ENCODE data around the gene PRSS56.

The PRSS56 gene

DNA sequence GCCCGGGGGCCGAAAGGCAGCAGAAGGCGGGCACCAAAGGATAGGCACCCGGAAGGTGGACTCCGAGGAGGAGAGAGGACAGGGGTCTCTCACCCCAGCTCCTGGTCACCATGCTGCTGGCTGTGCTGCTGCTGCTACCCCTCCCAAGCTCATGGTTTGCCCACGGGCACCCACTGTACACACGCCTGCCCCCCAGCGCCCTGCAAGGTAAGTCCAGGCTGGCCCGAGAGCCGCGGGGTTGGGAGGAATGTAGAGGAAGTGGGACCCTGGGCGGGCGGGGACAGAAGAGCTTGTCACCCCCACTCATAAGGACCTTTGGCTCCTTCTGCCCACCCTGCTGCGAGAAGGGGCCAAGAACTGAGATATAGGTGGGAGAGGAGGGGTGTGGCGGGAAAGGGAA lies 301 bp downstream of the PRSS56 start:
- no peak overlapping the region for H3K27ac ChIP-seq
- no peak for DNase-seq (ENCODE audit: low spot score)
- ChIA-PET CTCF (interaction anchor here (0.6 to 2.4 kb wide), 4 partner anchors 10 to 134 kb away, joined by 3 to 9 read pairs (median 4); no protein-coding TSS in a partner anchor), POLR2A (ENCODE audit: low non-redundant PET) (no interaction called here)
- TF ChIP-seq CTCF (conservative IDR thresholded peaks at IDR 0.05; ENCODE audit: low read depth): no peak

GRCh38 chr2:232521098-232521497 lies 910 bp downstream of the PRSS56 start:
- no peak for TF ChIP-seq CTCF (conservative IDR thresholded peaks at IDR 0.05; ENCODE audit: low read depth)
- no peak overlapping the region for H3K27ac ChIP-seq
- POLR2A ChIA-PET (ENCODE audit: low non-redundant PET): no interaction called here
- CTCF ChIA-PET: interaction anchor here (0.6 to 3.2 kb wide), 5 partner anchors 9 to 133 kb away, joined by 3 to 24 read pairs (median 9); no protein-coding TSS in a partner anchor
- DNase-seq (ENCODE audit: low spot score): no peak

GRCh38 chr2:232521959-232522622 lies 1.9 kb downstream of the PRSS56 start:
- peak; percentile 71 for DNase-seq (ENCODE audit: low spot score)
- CTCF ChIA-PET: interaction anchor here (0.5 to 3.2 kb wide), 9 partner anchors 10 to 186 kb away, joined by 3 to 24 read pairs (median 6); partner anchors contain the start of genes CHRNG, EIF4E2 and TIGD1
- TF ChIP-seq CTCF (conservative IDR thresholded peaks at IDR 0.05; ENCODE audit: low read depth): peak; percentile 91
- POLR2A ChIA-PET (ENCODE audit: low non-redundant PET): no interaction called here
- no peak overlapping the region for H3K27ac ChIP-seq

DNA sequence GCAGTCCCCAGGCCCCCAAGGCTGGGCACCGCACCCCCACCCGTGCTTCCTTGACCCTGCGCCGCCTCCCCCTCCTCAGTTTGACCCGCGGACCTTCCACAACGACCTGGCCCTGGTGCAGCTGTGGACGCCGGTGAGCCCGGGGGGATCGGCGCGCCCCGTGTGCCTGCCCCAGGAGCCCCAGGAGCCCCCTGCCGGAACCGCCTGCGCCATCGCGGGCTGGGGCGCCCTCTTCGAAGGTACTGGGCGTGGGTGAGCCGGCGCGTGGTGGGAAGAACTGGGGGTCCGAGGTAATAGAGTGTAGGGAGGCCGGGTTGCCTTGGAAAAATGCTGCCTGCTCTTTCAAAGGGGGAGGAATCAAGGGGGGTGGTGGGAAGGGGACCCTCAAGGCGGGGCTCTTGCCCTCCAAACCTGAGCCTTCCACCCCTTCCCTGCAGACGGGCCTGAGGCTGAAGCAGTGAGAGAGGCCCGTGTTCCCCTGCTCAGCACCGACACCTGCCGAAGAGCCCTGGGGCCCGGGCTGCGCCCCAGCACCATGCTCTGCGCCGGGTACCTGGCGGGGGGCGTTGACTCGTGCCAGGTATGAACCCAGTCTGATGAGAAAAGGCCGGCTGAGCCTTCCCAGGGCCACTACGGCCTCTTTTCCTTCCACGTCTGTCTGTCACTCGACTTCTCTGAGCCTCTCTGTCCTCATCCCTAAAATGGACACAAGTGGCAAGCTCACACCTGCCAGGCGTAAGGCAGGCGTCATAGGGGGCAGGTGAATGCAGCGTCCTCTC lies 2.6 kb downstream of the PRSS56 start:
- no peak for TF ChIP-seq CTCF (conservative IDR thresholded peaks at IDR 0.05; ENCODE audit: low read depth)
- H3K27ac ChIP-seq: no peak overlapping the region
- no peak for DNase-seq (ENCODE audit: low spot score)
- CTCF ChIA-PET: interaction anchor here (0.5 to 3.2 kb wide), 11 partner anchors 10 to 617 kb away, joined by 3 to 24 read pairs (median 5); partner anchors contain the start of genes CHRNG, EIF4E2 and TIGD1
- POLR2A ChIA-PET (ENCODE audit: low non-redundant PET): no interaction called here

DNA sequence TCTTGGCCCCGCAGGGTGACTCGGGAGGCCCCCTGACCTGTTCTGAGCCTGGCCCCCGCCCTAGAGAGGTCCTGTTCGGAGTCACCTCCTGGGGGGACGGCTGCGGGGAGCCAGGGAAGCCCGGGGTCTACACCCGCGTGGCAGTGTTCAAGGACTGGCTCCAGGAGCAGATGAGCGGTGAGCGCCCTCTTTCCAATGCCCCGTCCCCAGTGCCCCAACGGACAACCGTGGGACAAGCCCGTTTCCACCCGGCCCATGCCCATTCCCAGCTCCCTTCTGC lies 3.2 kb downstream of the PRSS56 start:
- no peak for DNase-seq (ENCODE audit: low spot score)
- CTCF ChIA-PET: interaction anchor here (0.5 to 3.2 kb wide), 5 partner anchors 18 to 618 kb away, joined by 3 to 24 read pairs (median 3); partner anchors contain the start of genes EIF4E2 and TIGD1
- no peak for TF ChIP-seq CTCF (conservative IDR thresholded peaks at IDR 0.05; ENCODE audit: low read depth)
- POLR2A ChIA-PET (ENCODE audit: low non-redundant PET): no interaction called here
- no peak overlapping the region for H3K27ac ChIP-seq

- CTCF ChIA-PET: interaction anchor here (0.5 to 3.2 kb wide), 6 partner anchors 18 to 618 kb away, joined by 3 to 24 read pairs (median 4); partner anchors contain the start of genes EIF4E2 and TIGD1
- no peak for TF ChIP-seq CTCF (conservative IDR thresholded peaks at IDR 0.05; ENCODE audit: low read depth)
- DNase-seq (ENCODE audit: low spot score): peak; percentile 23
- POLR2A ChIA-PET (ENCODE audit: low non-redundant PET): no interaction called here
- no peak overlapping the region for H3K27ac ChIP-seq
These were observed 3.8 kb downstream of the PRSS56 start for GRCh38 chr2:232523682-232524597.

Measured in RWPE1 (cell line).